T-helper 22 cell (primary cell): Measurements from ENCODE around the gene NPFFR1.

ENCODE experiments used
- DNase-seq: peaks from one replicate; pipeline ENCODE4 v3.0.0-alpha.2; 2020; ENCODE audit warnings: low read depth

The NPFFR1 gene

DNA sequence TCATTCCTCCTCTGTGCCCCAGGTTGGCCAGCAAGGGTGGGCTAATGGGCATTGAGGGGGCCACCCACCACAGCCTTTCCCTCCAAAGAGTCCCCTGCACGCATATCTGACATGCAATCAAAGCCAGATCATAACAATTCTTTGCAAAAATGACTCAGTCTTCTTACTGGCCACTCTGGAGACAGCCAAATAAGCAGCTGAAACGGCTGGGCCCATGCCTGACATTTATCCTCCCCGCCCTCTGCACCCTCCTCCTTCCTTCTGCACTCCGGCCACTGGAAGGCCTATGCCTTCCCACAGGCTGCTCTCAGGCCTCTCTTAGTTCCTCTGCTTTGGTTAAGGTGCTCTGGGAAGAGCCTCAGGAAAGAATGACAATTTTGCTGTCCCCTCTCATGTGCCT, 29.2 kb upstream of the NPFFR1 start:
- no peak for DNase-seq

DNA sequence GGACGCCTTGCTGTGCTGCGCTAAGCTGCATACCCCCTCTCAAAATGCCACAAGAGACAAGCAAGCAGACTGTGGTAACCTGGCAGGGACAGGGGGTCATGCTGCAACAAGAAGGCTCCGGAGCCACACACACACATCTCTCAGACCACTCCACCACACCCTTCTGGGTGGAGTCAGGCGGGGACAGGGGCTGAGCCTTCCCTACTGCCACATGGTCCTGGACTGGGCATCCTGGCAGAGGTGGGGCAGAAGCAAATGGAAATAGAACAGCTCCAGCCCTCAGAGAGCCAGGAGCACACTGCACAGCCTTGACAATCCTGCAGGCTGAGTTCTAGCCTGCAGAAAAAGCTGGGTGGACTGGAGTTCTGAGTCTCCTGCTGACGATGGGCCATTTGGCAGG, 28.4 kb upstream of the NPFFR1 start:
- no peak for DNase-seq

DNA sequence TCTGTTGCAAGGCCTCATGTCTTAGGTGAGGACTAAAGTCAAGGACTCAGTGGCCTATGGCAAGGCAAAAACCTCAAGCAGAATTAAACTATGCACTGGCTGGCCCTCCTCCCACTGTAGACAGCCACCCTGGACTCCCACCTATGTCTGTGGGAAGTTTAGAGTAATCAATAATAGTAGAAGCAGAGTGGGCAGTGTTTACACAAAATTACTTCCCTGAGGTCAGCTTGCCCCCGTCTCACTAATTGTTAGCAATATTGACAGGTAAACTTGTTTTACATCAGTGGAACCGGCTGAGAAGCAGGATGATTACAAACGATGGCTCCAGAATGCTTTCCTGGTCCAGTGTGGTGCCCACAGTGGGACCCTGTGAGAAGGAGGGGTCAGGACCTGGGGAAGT, 27.9 kb upstream of the NPFFR1 start:
- DNase-seq, result no peak

DNA sequence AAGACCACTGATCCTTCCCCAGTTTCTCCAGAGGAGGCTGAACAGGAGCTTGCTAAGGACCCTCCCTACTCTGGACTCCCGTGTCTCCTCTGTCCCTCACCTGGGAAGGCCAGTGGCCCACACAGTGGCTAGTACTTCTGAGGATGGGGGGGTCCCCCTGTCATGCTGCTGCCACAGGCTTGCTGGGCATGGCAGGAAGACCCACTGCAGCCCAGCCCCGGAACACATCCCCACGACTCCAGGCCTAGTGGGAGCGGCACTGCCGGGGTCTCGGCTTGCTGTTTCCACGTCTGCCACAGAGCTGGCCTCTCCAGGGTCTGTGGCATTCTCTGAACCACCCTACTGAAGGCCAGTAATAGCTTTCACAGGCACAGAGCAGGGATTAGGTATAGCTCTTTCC, 25.9 kb upstream of the NPFFR1 start:
- DNase-seq, result no peak

DNA sequence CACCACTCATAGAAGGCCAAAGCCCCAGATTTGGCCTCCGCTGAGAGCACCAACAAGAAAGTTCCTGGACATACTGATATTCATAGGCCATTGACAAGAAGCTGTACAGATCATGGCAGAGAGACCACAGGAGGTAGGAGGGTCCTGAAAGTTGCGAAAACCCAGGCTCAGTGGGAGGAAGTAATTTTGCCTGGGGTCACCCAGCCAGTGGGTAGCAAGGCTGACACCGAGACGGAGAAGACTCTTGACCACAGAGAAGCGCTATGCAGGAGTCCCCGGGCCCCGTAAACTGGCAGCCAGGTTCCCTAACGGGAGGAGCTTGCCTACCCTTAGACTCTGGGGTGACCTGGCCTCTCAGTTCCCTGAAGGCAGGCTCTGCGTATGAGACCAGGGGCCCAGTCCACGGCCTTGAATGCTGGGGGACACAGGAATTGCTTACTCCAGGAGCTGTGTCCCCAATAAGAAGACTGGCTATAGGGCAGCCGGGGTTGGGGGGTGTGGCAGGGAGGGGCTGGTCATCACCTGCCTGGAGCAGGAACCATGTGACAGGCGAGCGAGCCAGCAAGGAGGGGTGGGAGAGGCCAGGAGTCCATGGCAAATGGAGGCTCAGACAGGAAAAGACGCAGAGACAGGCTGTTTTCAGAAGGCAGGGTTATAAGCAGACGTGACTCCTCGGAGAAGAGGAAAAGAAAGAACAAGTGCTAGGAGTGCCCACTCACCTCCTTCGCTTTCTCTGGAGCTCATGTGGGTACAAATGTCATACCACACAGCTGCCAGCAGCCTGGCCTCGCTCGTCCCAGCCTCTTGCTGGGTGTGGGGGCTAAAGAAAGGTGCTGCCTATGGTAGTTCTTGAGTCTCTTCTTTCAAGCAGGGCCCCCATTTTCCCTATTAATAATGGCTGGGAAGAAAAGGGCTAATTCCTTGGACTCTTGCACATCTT, 24.6 kb upstream of the NPFFR1 start:
- no peak for DNase-seq

DNA sequence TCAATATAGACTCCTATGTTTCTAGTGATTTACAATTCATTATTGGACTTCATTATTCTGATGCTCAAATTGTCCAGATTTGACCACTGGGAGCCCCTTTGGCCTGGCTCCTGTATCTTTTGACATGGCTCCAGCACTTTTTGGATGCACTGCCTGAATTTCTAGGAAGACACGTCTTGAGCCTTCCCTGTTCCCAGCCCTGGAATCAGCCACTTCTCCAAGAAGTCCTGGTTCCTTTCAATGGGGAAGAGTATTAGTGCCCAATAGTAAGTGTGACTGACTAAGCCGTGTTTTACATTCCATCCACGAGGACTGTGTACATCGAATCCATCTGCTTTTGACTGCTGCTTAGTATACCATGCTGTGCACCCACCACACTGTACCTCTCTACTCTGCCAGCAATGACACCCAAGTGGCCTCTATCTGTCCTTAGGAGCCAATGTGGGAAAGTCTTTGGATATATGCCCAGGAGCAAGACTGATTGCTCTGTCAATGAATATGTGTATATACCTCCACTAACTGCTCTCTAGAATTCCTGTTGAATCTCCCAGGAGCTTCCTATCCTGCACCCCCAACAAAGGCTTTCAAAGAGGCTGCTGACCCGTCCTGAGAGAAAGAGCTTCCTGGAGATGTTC, 23.2 kb upstream of the NPFFR1 start:
- DNase-seq, result no peak

DNA sequence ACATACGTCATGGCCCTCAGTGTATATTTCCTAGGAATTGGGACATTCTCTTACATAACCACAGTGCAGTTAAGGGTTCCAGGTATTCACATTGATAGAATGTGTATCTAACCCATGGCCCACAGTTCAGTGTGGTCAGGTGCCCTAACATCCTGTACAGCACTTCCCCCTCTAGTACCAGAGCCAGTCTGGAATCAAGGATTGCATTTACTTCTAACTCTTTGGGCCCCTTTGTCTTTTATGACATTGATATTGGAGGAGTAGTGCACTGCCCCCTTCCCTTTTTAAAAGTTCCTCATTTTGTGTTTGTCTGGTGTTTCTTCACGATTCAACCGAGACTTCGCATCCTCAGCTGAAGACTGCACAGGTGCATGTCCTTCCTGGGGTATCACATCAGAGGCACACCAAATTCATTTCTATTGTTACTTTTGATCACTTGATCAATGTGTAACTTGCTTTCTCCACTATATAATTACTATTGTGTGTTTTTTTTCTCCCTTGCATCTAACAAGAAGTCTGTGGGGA, 22.4 kb upstream of the NPFFR1 start:
- no peak for DNase-seq

DNA sequence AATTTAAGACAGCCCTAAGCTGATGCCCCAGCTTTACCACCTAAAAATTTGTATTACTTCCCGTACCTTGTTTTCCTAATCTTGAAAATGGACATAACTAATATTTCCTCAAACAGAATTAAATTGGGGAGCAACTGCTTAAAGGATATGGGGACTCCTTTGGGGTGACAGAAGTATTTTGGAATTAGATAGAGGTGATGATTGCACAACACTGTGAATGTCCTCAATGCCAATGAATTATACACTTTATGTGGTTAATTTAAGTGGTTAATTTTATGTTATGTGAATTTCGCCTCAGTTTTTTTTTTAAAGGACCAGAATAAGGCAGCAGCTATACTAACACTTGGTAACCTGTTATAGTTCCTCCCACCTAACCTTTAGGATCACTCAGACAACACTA, 19.9 kb upstream of the NPFFR1 start:
- no peak for DNase-seq

DNA sequence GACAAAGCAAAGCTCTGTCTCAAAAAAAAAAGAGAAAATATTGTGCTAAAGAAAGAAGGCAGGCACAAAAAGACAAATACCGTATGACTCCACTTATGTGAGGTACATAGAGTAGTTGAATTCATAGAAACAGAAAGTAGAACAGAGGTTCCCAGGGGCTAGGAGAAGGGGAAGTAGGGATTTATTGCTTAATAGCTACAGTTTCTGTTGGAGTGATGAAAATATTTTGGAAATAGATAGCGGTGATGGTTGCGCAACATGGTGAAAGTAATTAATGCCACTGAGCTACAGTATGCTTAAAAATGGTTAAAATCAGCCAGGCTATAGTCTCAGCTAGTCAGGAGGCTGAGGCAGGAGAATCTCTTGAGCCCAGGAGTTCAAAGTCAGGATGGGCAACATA, 18.5 kb upstream of the NPFFR1 start:
- no peak for DNase-seq

DNA sequence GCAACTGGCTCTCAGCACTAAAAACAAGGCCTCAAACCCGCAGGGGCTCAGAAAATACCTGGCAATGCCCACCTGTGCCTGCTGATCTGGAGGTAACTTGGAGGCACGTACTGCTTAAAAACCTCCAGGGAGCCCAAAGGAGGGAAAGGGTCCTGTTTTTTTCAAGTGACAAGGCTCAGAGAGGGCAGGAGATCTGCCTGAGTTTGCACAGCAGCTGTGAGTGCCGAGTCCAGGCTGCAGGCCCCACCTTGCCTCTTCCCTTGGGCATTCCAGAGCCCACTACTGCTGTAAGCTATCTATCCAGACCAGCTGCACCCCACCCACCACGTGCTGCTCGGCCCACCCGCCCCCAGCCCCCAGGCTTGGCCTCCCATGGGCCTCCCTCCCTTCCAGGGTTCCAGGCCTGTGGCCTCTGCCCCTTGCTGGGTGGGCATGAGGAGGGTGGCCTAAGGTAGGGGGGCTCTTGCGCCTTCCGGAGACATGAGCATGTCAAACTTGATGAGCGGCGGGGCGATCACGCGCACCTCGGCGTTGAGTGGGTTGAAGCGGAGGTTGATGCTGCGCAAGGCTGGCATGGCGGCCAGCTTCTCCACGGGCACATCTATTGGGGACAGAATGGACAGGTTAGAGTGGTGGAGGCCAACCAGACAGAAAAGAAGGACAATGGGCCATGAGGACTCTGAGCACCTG, 17.2 kb upstream of the NPFFR1 start:
- DNase-seq, result no peak

DNA sequence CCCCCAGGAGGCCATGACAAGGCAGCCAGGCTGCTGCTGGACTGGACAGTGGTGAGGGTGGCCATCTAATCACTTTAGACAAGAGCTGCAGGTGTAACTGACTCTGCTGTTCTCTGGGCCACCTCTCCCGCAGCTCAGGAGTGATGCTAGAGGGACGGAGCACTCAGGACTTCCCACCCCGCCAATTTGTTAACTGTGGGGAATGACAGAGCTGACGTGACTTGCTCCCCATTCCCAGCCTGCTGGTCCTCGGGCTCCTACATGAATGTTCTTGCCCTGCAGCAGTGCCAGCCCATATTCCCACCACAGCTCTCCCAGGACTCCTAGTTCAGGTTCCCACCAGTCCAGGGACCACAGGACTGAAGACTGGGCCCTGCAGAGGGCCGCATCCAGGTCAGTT, 16.7 kb upstream of the NPFFR1 start:
- no peak for DNase-seq

DNA sequence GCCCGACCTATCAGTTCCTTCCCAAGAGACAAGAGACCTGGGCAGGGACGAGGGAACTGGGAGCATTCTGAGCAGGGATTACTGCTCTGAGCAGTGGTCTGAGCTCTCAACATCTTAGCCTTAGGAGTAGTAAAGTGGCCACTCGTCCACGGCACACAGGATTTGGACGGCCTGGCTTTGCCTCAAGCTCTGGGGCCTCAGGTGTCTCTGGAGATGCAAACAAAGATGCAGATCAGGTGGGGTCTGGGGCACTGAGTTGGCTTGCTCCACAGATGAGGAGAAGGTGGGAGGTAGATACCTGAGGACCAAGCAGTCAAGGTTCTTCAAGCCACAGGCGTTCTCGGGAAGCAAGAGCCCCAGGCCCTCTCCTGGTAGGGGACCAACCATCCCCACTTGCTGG, 16.1 kb upstream of the NPFFR1 start:
- DNase-seq, result no peak

DNA sequence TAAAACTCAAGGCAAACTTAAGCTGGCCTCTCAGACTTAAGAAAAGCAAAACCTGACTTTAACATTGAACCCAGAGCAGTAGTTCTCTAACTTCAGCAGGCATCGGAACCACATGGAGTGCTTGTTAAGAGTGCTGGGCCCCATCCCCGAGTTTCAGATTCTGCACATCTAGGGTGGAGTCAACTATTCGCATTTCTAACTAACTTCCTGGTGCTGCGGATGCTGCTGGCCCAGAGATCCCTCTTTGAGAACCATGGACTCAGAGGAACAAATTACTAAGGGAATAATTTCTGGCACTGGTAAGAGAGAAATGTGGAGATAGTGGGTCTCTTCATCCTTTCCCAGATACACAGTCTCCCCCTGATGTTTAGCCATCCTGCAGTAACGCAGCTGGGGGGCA, 14.6 kb upstream of the NPFFR1 start:
- DNase-seq, result no peak

DNA sequence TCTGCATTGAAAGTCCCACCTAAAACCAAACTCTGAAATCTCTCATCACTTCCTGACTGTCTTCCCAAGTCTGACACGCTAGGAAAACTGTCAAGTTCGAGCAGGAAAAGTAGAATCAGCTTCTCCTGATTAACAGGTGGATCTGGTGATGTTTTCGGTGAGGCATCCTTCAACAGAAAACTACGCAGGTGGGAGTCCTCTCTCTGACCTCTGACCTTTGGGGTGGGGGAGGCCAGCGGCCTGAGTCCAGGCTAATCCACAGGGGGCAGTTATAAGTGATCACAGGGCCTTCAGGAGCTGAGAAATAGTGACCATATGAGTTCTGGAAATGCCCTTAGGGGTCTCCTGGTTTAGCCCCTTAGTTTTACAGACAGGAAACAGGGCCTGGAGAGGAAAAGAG, 13.4 kb upstream of the NPFFR1 start:
- no peak for DNase-seq

DNA sequence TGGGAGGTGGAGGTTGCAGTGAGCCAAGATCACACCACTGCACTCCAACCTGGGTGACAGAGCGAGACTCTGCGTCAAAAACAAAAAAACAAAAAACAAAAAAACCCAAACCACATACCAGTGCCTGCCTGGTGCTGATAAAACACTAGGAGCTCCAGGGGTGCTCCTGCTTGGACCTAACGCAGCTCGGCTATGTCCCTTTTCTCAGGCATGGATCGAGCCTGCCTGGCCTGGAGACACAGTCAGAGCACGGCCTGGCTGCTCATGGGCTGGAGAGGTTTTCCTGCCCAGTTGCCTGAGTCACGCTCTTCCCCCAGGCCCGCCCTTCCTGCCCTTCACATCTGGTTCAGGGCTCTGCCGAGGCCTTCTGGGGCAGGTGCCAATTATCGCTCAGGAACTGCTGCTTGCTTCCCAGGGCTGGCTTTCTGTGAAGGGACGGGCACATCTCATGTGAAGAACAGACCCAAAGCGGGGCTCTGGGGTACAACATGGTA, 12.6 kb upstream of the NPFFR1 start:
- no peak for DNase-seq

DNA sequence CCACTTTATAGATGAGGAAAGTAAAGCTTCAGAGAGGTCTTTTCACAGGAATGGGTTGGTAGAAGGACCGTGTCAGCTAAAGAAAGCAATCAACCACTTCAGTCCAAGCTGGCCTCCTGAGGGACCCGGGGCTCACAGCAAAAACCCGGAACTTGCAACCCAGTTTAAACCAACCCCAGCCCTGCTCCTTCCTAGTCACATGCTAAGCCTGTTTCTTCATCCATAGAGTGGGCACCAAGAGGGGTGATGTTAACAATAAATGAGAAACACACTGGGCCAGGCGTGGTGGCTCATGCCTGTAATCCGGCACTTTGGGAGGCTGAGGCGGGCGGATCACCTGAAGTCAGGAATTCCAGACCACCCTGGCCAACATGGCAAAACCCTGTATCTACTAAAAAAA, 12.1 kb upstream of the NPFFR1 start:
- DNase-seq, result no peak

DNA sequence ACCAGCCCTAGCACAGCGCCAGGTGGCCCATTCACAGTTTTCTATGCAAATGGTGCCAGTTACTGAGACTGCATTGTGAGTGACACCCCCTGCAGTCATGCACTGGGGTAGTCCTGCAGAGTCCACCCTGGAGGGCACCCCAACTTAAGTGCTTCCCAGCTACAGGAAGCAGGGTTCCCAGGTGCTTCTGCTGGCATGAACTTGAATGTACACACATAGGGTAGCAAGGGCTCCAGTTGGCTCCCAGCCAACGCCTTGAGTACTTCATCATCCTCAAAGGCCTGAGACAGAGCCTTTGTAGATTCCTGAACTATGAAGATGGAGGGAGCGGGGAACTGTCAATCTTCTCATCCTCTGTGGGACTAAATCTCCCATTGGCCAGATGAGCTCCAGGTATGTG, 11.5 kb upstream of the NPFFR1 start:
- DNase-seq, result no peak

DNA sequence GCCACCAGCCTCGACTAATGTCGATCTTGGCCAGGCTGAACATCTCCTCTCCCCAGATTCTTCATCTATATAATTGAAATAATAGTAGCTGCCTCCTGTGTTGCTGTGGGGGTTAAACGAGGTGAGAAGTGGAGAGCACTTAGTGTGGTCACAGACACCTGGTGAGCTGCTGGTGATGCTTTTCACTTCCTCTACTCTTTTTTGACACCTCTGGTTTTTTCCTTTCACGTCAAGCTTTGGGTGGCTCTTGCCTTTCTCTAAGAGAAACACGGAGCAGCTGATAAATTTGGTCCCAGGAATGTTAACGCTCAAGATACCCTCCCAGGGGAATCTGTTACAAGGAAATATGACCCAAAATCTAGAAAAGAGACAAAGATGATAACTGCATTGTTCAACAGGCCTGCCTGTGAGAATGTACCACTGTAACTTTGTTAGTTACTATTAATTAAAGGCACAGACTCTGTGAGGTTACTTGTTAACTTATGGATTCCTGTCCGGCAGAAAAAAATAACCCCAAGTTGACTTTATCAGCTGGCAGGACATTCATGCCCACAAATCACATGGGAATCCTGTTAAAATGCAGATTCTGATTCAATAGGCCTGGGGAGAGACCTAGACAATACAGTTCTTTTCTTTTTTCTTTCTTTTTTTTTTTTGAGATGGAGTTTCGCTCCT, 9.5 kb upstream of the NPFFR1 start:
- DNase-seq, result no peak

DNA sequence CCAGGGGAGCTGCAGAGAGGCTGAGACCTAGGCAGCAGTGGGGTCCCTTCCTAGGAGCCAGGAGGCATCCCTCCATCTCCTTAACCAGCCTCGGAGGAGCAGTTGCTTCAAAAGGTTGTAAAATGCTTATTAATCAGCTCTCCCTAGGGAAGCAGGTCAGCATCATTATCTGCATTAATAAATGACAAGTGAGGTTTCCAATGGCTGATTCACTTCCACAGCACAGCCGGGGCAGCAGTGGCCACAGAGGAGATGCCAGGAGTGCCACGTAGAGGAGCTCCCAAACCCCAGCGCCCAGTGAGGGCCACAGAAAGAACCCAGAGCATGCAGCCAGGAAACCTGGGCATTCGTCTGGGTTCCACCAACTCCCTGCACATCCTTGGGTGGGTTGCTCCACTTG, 8.2 kb upstream of the NPFFR1 start:
- no peak for DNase-seq

DNA sequence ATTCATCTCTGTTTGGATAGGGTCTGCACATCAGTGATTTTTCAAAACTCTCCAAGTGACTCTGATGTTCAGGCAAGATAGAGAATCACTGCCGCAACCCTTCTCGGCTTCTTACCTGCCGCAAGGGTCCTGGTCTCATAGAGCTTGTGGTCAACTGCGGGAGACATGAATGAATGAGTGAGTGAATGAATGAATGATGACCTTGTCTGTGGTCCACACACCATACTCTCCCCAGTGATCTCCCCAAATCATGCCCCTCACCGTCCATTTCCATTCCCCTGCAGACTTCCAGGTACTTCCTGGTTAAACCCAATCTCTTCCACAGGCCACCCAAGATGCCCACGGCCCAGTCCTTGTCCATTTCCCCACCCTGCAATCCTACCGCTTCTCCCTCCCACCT, 5.9 kb upstream of the NPFFR1 start:
- DNase-seq, result no peak

DNA sequence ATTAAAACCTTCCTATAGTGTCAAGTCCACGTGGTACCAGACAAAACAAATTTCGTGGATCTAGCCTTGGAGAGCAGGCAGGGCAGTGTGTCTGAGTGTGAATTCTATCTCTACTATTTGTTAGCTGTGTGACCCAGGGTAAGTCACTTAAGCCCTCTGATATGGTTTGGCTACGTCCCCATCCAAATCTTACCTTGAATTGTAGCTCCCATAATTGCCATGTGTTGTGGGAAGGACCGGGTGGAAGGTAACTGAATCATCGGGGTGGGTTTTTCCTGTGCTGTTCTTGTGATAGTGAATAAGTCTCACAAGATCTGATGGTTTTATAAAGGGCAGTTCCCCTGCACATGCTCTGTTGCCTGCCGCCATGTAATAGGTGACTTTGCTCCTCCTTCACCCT, 2.8 kb upstream of the NPFFR1 start:
- DNase-seq, result no peak

DNA sequence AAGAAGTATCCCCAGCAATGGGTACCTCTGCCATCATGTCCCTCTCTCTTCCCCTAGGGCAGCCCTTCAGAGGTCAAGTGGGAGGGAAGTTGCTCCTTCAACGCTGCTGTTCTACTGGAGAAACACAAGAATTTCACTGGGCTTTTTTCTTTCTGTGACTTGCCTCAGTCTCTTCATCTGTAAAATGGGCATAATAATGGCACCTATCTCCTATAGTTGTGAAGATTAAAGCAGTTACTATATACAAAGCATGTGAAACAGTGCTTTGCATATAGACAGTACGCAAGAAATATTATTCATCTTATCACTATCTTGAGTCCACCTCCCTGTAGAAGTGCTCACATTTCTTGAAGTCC, 1.6 kb upstream of the NPFFR1 start:
- no peak for DNase-seq
